Panc1 (cell line): ENCODE measurements around the gene SORBS1. TPM values are rescaled to one million over a fixed set of nuclear protein-coding genes. Genes with fewer than 3 reads are reported as not detected.

Experiments used
- ATAC-seq: fragments of 200-7000 bp; cut with Tn5 transposase; 2 replicates; pipeline ENCODE4 v1.9.1; 2020; ENCODE audit warnings: mild to moderate bottlenecking, moderate library complexity
- BruUV-seq: library from RNA; stranded (reverse); fragments of 400-500 nt; replicated peaks from 2 replicates; lab custom pipeline; 2021; lab: Mats Ljungman, UMichigan
- CTCF ChIA-PET: fragments of 300-600 bp; sonication (Branson Sonifier 250); formaldehyde crosslinking; loops from one replicate; lab custom pipeline; 2022; ENCODE audit warnings: antibody characterized with exemption; lab: Charles Lee
- POLR2A ChIA-PET: fragments of 300-600 bp; sonication (Branson Sonifier 250); formaldehyde crosslinking; loops from one replicate; lab custom pipeline; 2022; ENCODE audit warnings: antibody characterized with exemption; lab: Charles Lee
- DNase-seq: peaks from one replicate; pipeline ENCODE4 v3.0.0-alpha.2; 2010; ENCODE audit warnings: low read depth, low spot score
- H3K27ac ChIP-seq: 2 replicates; pipeline ENCODE4 v1.5.1; 2011; ENCODE audit warnings: mild to moderate bottlenecking, low read length, inconsistent platforms
- H3K27me3 ChIP-seq: fragments of 200-500 bp; sonication (Bioruptor generic); 2 replicates; pipeline ENCODE4 v1.6.0; 2014; ENCODE audit warnings: low read length, inconsistent platforms; ENCODE audit not compliant: control insufficient read depth, insufficient read depth
- H3K36me3 ChIP-seq: fragments of 200-500 bp; sonication (Bioruptor generic); 2 replicates; pipeline ENCODE4 v1.5.1; 2014; ENCODE audit warnings: inconsistent platforms, mild to moderate bottlenecking, low read length, moderate library complexity; ENCODE audit not compliant: control insufficient read depth, insufficient read depth
- H3K4me1 ChIP-seq: 2 replicates; pipeline ENCODE4 v1.5.1; 2011; ENCODE audit warnings: inconsistent platforms, mild to moderate bottlenecking, low read length, moderate library complexity; ENCODE audit not compliant: control insufficient read depth, insufficient read depth
- H3K4me3 ChIP-seq, 2 experiments: 2 replicates each; pipeline ENCODE4 v1.5.1; 2011 to 2012; ENCODE audit warnings: low read depth in 2 of 2, low read length in 2 of 2, mild to moderate bottlenecking in 2 of 2, inconsistent platforms in 1 of 2, moderate library complexity in 1 of 2
- H3K9me3 ChIP-seq: fragments of 200-500 bp; sonication (Bioruptor generic); 2 replicates; pipeline ENCODE4 v1.5.1; 2014; ENCODE audit warnings: low read depth, mild to moderate bottlenecking, inconsistent platforms, low read length, moderate library complexity; ENCODE audit not compliant: control insufficient read depth, insufficient read depth
- CTCF ChIP-seq: fragments of 450-650 bp; IDR thresholded peaks from 2 replicates; pipeline ENCODE4 v1.5.1; 2017; ENCODE audit warnings: mild to moderate bottlenecking
- POLR2AphosphoS5 ChIP-seq: IDR thresholded peaks from 2 replicates; pipeline ENCODE4 v1.6.1; 2012; ENCODE audit warnings: mild to moderate bottlenecking, low read depth, low read length, moderate library complexity
- REST ChIP-seq, 2 experiments: IDR thresholded peaks; 2 replicates each; pipeline ENCODE4 v1.6.1; 2011 to 2012; ENCODE audit warnings: low read depth in 2 of 2, control low read depth in 1 of 2, low read length in 1 of 2, mild to moderate bottlenecking in 1 of 2, moderate library complexity in 1 of 2; ENCODE audit not compliant: insufficient read depth in 1 of 2
- SIN3A ChIP-seq: IDR thresholded peaks from 2 replicates; pipeline ENCODE4 v1.6.1; 2012; ENCODE audit warnings: low read depth, mild to moderate bottlenecking, low read length, moderate library complexity, borderline replicate concordance; ENCODE audit not compliant: insufficient read depth
- TCF7L2 ChIP-seq: IDR thresholded peaks from 2 replicates; pipeline ENCODE4 v1.6.1; 2011; ENCODE audit warnings: mild to moderate bottlenecking, low read depth, low read length, inconsistent platforms
- in situ Hi-C: cut with HindIII; loops from 2 replicates; pipeline ENCODE4 v1.10.0; 2016; ENCODE audit warnings: low sequenced_read_pairs, low pct_unique_long_range_greater_than_20kb
- intact Hi-C: fragments of 100-400 bp; cut with micrococcal nuclease; formaldehyde crosslinking; loops from one replicate; pipeline ENCODE4 v1.10.0; 2022; ENCODE audit not compliant: unreplicated experiment
- total RNA-seq: library from RNA; stranded (reverse); gene quantifications from one replicate; pipeline ENCODE4 v1.2.1, GENCODE V29; 2021; ENCODE audit not compliant: unreplicated experiment

The SORBS1 gene
- total RNA-seq, 1 experiment from 2014 or later: 29.4 TPM

- in situ Hi-C loops: no loop called here
- TF ChIP-seq SIN3A: no peak
- peak; percentile 84 for TF ChIP-seq TCF7L2
- TF ChIP-seq REST (IDR thresholded peaks at IDR 0.05; ENCODE audit: insufficient read depth in 1 of 2, low read depth in 2 of 2, low read length in 1 of 2): no peak
- no peak for TF ChIP-seq CTCF
- no peak for TF ChIP-seq POLR2AphosphoS5
- no TSS peak for BruUV-seq
- H3K27me3 ChIP-seq: no peaks in the 10 kb centered on the region
- CTCF ChIA-PET: interaction anchor here (0.6 kb wide), 1 partner anchor 58 kb away, joined by 3 read pairs; no protein-coding TSS in a partner anchor
- H3K4me1 ChIP-seq: peaks cover 10% of the 10 kb centered on the region; the same call in 1 of the 2 replicates
- DNase-seq: no peak
- no peak overlapping the region for H3K27ac ChIP-seq
- no peak overlapping the region for H3K4me3 ChIP-seq
- POLR2A ChIA-PET: no interaction called here
- no peaks in the 10 kb centered on the region for H3K9me3 ChIP-seq
- H3K36me3 ChIP-seq: no peaks in the 10 kb centered on the region
- peak; percentile 65; the same call in 1 of the 2 replicates for ATAC-seq
- intact Hi-C loops: no loop called here
Observed at GRCh38 chr10:95346715-95347401, 214.3 kb downstream of the SORBS1 start.

- ChIA-PET CTCF (no interaction called here), POLR2A (no interaction called here)
- no peaks in the 10 kb centered on the region for H3K27me3 ChIP-seq
- no peak for ATAC-seq
- in situ Hi-C loops: no loop called here
- intact Hi-C loops: no loop called here
- no TSS peak for BruUV-seq
- DNase-seq: no peak
- H3K27ac ChIP-seq: no peak overlapping the region
- H3K36me3 ChIP-seq: no peaks in the 10 kb centered on the region
- peaks cover 10% of the 10 kb centered on the region; the same call in 1 of the 2 replicates for H3K4me1 ChIP-seq
- no peak overlapping the region for H3K4me3 ChIP-seq
- no peaks in the 10 kb centered on the region for H3K9me3 ChIP-seq
- TF ChIP-seq SIN3A (no peak), REST (IDR thresholded peaks at IDR 0.05; ENCODE audit: insufficient read depth in 1 of 2, low read depth in 2 of 2, low read length in 1 of 2) (no peak), POLR2AphosphoS5 (no peak), TCF7L2 (no peak), CTCF (no peak)
Observed at GRCh38 chr10:95343573-95343972, 217.6 kb downstream of the SORBS1 start.
